Chondrocyte (in vitro differentiated cells): ENCODE results near the gene ERBB4. TPM values are rescaled to one million over a fixed set of nuclear protein-coding genes. Genes with fewer than 3 reads are reported as not detected.

ENCODE experiments used
- DNase-seq: peaks from one replicate; pipeline ENCODE4 v3.0.0; 2021; ENCODE audit warnings: mixed read lengths, low spot score
- H3K27ac Mint-ChIP-seq: one replicate; pipeline ENCODE4 v1.8.0; 2021; ENCODE audit warnings: mild to moderate bottlenecking, moderate library complexity, mixed read lengths; ENCODE audit not compliant: unreplicated experiment
- H3K27me3 Mint-ChIP-seq: 2 replicates; pipeline ENCODE4 v1.8.0; 2021; ENCODE audit warnings: low read depth, mixed read lengths
- H3K36me3 Mint-ChIP-seq: 2 replicates; pipeline ENCODE4 v1.8.0; 2021; ENCODE audit warnings: low read depth, mixed read lengths
- H3K4me1 Mint-ChIP-seq: 2 replicates; pipeline ENCODE4 v1.8.0; 2021; ENCODE audit warnings: low read depth, mild to moderate bottlenecking, mixed read lengths
- H3K4me3 Mint-ChIP-seq: one replicate; pipeline ENCODE4 v1.8.0; 2021; ENCODE audit warnings: mild to moderate bottlenecking, moderate library complexity, mixed read lengths; ENCODE audit not compliant: unreplicated experiment
- H3K9me3 Mint-ChIP-seq: 2 replicates; pipeline ENCODE4 v1.8.0; 2021; ENCODE audit warnings: low read depth, mixed read lengths
- total RNA-seq: library from RNA; stranded (reverse); gene quantifications from 3 replicates; pipeline ENCODE4 v1.2.1, GENCODE V29; 2021
- TF ChIP-seq, protein P1 (sequence below): fragments of 200-600 bp; sonication (generic); IDR thresholded peaks from 2 replicates; pipeline ENCODE4 v1.5.0; 2021; ENCODE audit warnings: antibody characterized with exemption, mild to moderate bottlenecking, moderate library complexity

ERBB4 gene
- total RNA-seq, 1 donor from 2014 or later = 1.3 TPM

DNA sequence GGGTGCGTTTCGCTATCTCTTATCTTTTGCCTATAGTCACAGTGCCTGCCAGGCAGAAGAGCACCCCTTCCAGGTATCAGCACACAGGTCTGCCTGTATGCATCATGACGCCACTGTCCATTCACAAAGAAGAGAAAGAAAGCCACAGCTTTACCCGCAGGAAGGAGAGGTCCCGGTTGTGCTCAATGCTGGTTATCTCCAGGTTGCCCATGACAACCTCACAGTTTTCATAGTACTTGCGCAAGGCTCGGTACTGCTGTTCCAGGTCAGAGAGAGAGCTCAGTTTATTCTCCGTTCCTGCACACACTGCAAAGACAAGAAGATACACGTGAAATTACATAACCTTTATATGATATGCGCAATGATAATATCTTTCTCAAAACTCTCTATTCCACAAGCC, 414.0 kb downstream of the ERBB4 start:
- no peak overlapping the region for H3K4me3 Mint-ChIP-seq
- no peaks in the 10 kb centered on the region for H3K27me3 Mint-ChIP-seq
- H3K4me1 Mint-ChIP-seq = no peaks in the 10 kb centered on the region
- peaks cover 3% of the 10 kb centered on the region for H3K9me3 Mint-ChIP-seq
- peaks cover 1% of the 10 kb centered on the region for H3K36me3 Mint-ChIP-seq
- TF ChIP-seq, protein P1, sequence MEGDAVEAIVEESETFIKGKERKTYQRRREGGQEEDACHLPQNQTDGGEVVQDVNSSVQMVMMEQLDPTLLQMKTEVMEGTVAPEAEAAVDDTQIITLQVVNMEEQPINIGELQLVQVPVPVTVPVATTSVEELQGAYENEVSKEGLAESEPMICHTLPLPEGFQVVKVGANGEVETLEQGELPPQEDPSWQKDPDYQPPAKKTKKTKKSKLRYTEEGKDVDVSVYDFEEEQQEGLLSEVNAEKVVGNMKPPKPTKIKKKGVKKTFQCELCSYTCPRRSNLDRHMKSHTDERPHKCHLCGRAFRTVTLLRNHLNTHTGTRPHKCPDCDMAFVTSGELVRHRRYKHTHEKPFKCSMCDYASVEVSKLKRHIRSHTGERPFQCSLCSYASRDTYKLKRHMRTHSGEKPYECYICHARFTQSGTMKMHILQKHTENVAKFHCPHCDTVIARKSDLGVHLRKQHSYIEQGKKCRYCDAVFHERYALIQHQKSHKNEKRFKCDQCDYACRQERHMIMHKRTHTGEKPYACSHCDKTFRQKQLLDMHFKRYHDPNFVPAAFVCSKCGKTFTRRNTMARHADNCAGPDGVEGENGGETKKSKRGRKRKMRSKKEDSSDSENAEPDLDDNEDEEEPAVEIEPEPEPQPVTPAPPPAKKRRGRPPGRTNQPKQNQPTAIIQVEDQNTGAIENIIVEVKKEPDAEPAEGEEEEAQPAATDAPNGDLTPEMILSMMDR = no peak
- H3K27ac Mint-ChIP-seq = no peak overlapping the region
- no peak for DNase-seq

DNA sequence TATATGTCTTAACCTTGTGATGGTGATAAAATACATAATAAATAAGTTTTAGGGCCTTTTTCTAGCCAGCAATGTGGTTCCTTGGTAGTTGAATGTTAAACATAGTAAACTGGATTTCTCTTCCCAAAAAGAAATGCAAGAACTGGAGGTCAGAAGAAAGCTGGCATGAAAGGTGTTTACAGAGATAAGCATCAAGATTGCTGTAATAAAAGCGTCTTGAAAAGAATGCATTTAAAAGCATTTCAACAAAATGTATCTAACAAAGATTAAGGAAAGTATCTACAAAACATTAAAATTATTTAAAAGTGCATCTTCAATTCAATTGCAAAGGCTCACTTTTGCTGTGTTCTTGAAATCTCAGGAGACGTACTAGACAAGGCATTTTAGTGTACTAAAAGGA, 419.0 kb downstream of the ERBB4 start:
- H3K4me3 Mint-ChIP-seq = no peak overlapping the region
- H3K27ac Mint-ChIP-seq = no peak overlapping the region
- no peaks in the 10 kb centered on the region for H3K9me3 Mint-ChIP-seq
- no peaks in the 10 kb centered on the region for H3K4me1 Mint-ChIP-seq
- peaks cover 1% of the 10 kb centered on the region for H3K36me3 Mint-ChIP-seq
- no peaks in the 10 kb centered on the region for H3K27me3 Mint-ChIP-seq
- TF ChIP-seq, protein P1 = no peak
- no peak for DNase-seq

DNA sequence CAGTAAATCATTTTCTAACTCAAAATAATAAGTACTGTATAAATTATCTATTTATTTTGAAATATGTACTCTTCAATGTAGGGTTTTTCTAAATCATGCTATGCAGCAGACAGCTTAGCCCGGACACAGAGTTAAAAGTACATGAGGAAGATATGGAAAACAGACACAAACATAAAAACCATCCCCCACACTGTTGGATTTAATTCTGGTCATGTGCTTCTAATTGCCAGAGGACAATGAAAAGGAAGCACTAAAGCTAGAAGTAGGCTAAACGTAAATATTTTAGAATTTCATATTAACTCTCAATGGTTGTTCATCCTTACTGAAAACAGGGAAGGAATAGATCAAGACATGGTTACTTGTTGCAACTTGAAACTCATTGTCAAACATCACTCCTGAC, 420.7 kb downstream of the ERBB4 start:
- Mint-ChIP-seq H3K36me3 (peaks cover 1% of the 10 kb centered on the region), H3K9me3 (peaks cover 1% of the 10 kb centered on the region), H3K4me1 (no peaks in the 10 kb centered on the region), H3K27me3 (no peaks in the 10 kb centered on the region), H3K4me3 (no peak overlapping the region), H3K27ac (no peak overlapping the region)
- no peak for DNase-seq
- TF ChIP-seq, protein P1 = no peak

DNA sequence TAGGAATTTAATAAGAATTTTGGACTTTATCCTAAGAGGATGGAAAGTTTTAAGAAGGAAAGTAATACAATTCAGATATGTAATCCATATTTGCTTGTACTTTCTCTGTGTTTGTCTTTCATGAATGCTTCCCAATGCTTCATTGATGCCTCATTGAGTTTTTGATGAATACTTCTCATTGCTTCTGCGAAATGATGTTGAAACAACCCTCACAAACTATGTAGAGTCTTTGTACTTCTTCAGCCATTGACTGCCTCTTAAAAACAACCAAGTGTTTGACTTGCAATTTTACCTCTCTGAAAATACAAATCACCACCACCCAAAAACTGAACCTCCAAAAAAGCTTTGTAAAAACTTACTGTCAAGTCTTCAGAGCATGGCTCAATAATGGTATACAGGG, 424.1 kb downstream of the ERBB4 start:
- no peak overlapping the region for H3K4me3 Mint-ChIP-seq
- TF ChIP-seq, protein P1 = no peak
- no peak overlapping the region for H3K27ac Mint-ChIP-seq
- H3K27me3 Mint-ChIP-seq = no peaks in the 10 kb centered on the region
- no peaks in the 10 kb centered on the region for H3K36me3 Mint-ChIP-seq
- no peak for DNase-seq
- H3K4me1 Mint-ChIP-seq = no peaks in the 10 kb centered on the region
- H3K9me3 Mint-ChIP-seq = peaks cover 3% of the 10 kb centered on the region

DNA sequence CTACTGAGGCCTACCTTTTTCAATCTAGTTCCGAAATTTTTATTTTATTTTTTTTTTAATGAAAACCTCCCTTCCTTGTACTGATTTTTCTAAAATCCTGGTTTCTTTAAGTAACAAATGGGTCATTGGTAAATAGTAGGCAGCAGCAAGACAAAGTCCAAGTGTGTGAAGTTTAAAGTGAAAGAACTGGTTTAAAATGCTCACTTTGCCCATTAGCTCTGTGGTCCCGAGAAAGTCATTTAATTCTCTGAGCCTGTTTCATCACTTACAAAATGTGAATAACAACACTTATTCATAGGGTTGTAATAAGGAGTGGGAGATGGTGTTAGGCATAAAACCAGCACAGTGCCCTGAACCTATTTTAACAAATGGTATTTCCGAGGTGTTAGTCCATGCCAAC, 426.2 kb downstream of the ERBB4 start:
- TF ChIP-seq, protein P1 = no peak
- peaks cover 2% of the 10 kb centered on the region for H3K4me1 Mint-ChIP-seq
- no peak overlapping the region for H3K27ac Mint-ChIP-seq
- no peaks in the 10 kb centered on the region for H3K27me3 Mint-ChIP-seq
- H3K36me3 Mint-ChIP-seq = no peaks in the 10 kb centered on the region
- H3K4me3 Mint-ChIP-seq = no peak overlapping the region
- peaks cover 3% of the 10 kb centered on the region for H3K9me3 Mint-ChIP-seq
- no peak for DNase-seq
